Measurements from ENCODE around the gene LEFTY1. TPM values are rescaled to one million over a fixed set of nuclear protein-coding genes. Genes with fewer than 3 reads are reported as not detected.

Gene LEFTY1
- total and polyA plus RNA-seq, 2 donors (not counting 3 experiments of a cell fraction or from before 2014, with no cell fraction given): not detected

- Histone ChIP-seq H3K4me2 (ENCODE audit: insufficient read depth, low read length) (no peak overlapping the region), H3K4me3 (replicated peaks in 1 of 3; ENCODE audit: insufficient read depth in 1 of 3, low read depth in 1 of 3, low read length in 3 of 3) (no peak overlapping the region), H3K79me2 (ENCODE audit: control insufficient read depth, insufficient read depth, low read length) (no peaks in the 10 kb centered on the region), H3K27me3 (ENCODE audit: control insufficient read depth in 2 of 2, insufficient read depth in 2 of 2, low read length in 2 of 2) (no peaks in the 10 kb centered on the region), H3K36me3 (ENCODE audit: control insufficient read depth in 2 of 2, extremely low read depth in 1 of 2, insufficient read depth in 2 of 2, low read length in 2 of 2) (peaks cover 0 to 28% of the 10 kb centered on the region in 2 experiments), H3K27ac (ENCODE audit: insufficient read depth, low read depth, low read length) (no peak overlapping the region), H4K20me1 (replicated peaks; ENCODE audit: control insufficient read depth, extremely low read depth, insufficient read depth, low read length) (no peaks in the 10 kb centered on the region), H3K9me1 (replicated peaks; ENCODE audit: control insufficient read depth, extremely low read depth, insufficient read depth, low read length) (no peaks in the 10 kb centered on the region), H3K9me3 (replicated peaks; ENCODE audit: control insufficient read depth, insufficient read depth, low read length) (no peaks in the 10 kb centered on the region), H2AFZ (ENCODE audit: low read depth, low read length) (no peak overlapping the region), H3K9ac (replicated peaks; ENCODE audit: extremely low read depth, insufficient read depth, low read length) (no peak overlapping the region), H3K4me1 (ENCODE audit: control insufficient read depth, extremely low read depth, insufficient read depth, low read length) (peaks cover 12% of the 10 kb centered on the region)
- no peak for DNase-seq (ENCODE audit: low read depth, low spot score)
- dilution Hi-C loops (cut with MboI; ENCODE audit: extremely low pct_ligation_motif_present, low sequenced_read_pairs): no loop called here
- ChIA-PET POLR2A (no interaction called here), CTCF (no interaction called here)
- intact Hi-C loops (cut with micrococcal nuclease): no loop called here
- no peak for FAIRE-seq
- TF ChIP-seq GATA2 (IDR thresholded peaks at IDR 0.05; ENCODE audit: insufficient read depth, insufficient read length, low read depth, low read length): no peak
- no TSS peak for BruUV-seq (replicated peaks)
Observed at GRCh38 chr1:225863167-225863566, 25.8 kb downstream of the LEFTY1 start.

GRCh38 chr1:225862581-225862950 lies 26.4 kb downstream of the LEFTY1 start:
- Histone ChIP-seq H2AFZ (ENCODE audit: low read depth, low read length) (no peak overlapping the region), H3K27ac (ENCODE audit: insufficient read depth, low read depth, low read length) (no peak overlapping the region), H3K4me3 (replicated peaks in 1 of 3; ENCODE audit: insufficient read depth in 1 of 3, low read depth in 1 of 3, low read length in 3 of 3) (no peak overlapping the region), H3K4me2 (ENCODE audit: insufficient read depth, low read length) (no peak overlapping the region), H3K36me3 (ENCODE audit: control insufficient read depth in 2 of 2, extremely low read depth in 1 of 2, insufficient read depth in 2 of 2, low read length in 2 of 2) (peaks cover 0 to 27% of the 10 kb centered on the region in 2 experiments), H3K27me3 (ENCODE audit: control insufficient read depth in 2 of 2, insufficient read depth in 2 of 2, low read length in 2 of 2) (no peaks in the 10 kb centered on the region), H3K9me1 (replicated peaks; ENCODE audit: control insufficient read depth, extremely low read depth, insufficient read depth, low read length) (no peaks in the 10 kb centered on the region), H4K20me1 (replicated peaks; ENCODE audit: control insufficient read depth, extremely low read depth, insufficient read depth, low read length) (no peaks in the 10 kb centered on the region), H3K9me3 (replicated peaks; ENCODE audit: control insufficient read depth, insufficient read depth, low read length) (no peaks in the 10 kb centered on the region), H3K9ac (replicated peaks; ENCODE audit: extremely low read depth, insufficient read depth, low read length) (no peak overlapping the region), H3K79me2 (ENCODE audit: control insufficient read depth, insufficient read depth, low read length) (no peaks in the 10 kb centered on the region), H3K4me1 (ENCODE audit: control insufficient read depth, extremely low read depth, insufficient read depth, low read length) (peaks cover 12% of the 10 kb centered on the region)
- CTCF ChIA-PET: no interaction called here
- intact Hi-C loops (cut with micrococcal nuclease): no loop called here
- DNase-seq (ENCODE audit: low read depth, low spot score) (no peak), FAIRE-seq (no peak)
- dilution Hi-C loops (cut with MboI; ENCODE audit: extremely low pct_ligation_motif_present, low sequenced_read_pairs): no loop called here
- BruUV-seq (replicated peaks): no TSS peak
- POLR2A ChIA-PET: no interaction called here
- TF ChIP-seq, protein P1, sequence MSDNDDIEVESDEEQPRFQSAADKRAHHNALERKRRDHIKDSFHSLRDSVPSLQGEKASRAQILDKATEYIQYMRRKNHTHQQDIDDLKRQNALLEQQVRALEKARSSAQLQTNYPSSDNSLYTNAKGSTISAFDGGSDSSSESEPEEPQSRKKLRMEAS (IDR thresholded peaks at IDR 0.05; ENCODE audit: insufficient read depth, insufficient read length): no peak
- no peak for TF ChIP-seq POLR2A (IDR thresholded peaks at IDR 0.05; ENCODE audit: low read depth, low read length)
- no peak for TF ChIP-seq FOS (IDR thresholded peaks at IDR 0.05; ENCODE audit: borderline replicate concordance, insufficient read depth, low read length)
- TF ChIP-seq GATA2 (IDR thresholded peaks at IDR 0.05; ENCODE audit: insufficient read depth, insufficient read length, low read depth, low read length): no peak
- TF ChIP-seq POLR2AphosphoS5 (IDR thresholded peaks at IDR 0.05; ENCODE audit: insufficient read depth, low read depth, low read length): no peak
- TF ChIP-seq JUN (IDR thresholded peaks at IDR 0.05; ENCODE audit: borderline replicate concordance, insufficient read depth, insufficient read length, low read depth): no peak
- no peak for TF ChIP-seq MYC (IDR thresholded peaks at IDR 0.05; ENCODE audit: low read depth, low read length)
- no peak for TF ChIP-seq EZH2 (IDR thresholded peaks at IDR 0.05; ENCODE audit: borderline replicate concordance, low read depth, low read length, severe bottlenecking)
- TF ChIP-seq, protein P2, sequence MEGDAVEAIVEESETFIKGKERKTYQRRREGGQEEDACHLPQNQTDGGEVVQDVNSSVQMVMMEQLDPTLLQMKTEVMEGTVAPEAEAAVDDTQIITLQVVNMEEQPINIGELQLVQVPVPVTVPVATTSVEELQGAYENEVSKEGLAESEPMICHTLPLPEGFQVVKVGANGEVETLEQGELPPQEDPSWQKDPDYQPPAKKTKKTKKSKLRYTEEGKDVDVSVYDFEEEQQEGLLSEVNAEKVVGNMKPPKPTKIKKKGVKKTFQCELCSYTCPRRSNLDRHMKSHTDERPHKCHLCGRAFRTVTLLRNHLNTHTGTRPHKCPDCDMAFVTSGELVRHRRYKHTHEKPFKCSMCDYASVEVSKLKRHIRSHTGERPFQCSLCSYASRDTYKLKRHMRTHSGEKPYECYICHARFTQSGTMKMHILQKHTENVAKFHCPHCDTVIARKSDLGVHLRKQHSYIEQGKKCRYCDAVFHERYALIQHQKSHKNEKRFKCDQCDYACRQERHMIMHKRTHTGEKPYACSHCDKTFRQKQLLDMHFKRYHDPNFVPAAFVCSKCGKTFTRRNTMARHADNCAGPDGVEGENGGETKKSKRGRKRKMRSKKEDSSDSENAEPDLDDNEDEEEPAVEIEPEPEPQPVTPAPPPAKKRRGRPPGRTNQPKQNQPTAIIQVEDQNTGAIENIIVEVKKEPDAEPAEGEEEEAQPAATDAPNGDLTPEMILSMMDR (IDR thresholded peaks at IDR 0.05; ENCODE audit: extremely low read depth in 1 of 2, insufficient read depth in 1 of 2, low read depth in 1 of 2, low read length in 2 of 2): no peak
